ENCODE results near the gene SLC27A5. TPM values are rescaled to one million over a fixed set of nuclear protein-coding genes. Genes with fewer than 3 reads are reported as not detected.
A peak's percentile ranks its signal among the peaks of the same experiment; 100 is the strongest.

SLC27A5 gene
- total and polyA plus RNA-seq, 2 of the 4 experiments (the other 2 are of a cell fraction), result 7.7 to 11.2 TPM

GRCh38 chr19:58560921-58561320, 49.1 kb upstream of the SLC27A5 start:
- H3K23ac ChIP-seq (ENCODE audit: low read depth, low read length), result no peak overlapping the region
- peaks cover 23% of the 10 kb centered on the region for H3K4me1 ChIP-seq (ENCODE audit: control insufficient read depth, insufficient read depth, low read length)
- peak overlapping the region; percentile 30 for H2AK5ac ChIP-seq (ENCODE audit: low read depth, low read length)
- H3K4me2 ChIP-seq (ENCODE audit: low read depth, low read length), result no peak overlapping the region
- peak overlapping the region; percentile 88 for H2AK9ac ChIP-seq (replicated peaks; ENCODE audit: low read depth, low read length, poor library complexity)
- H4K20me1 ChIP-seq (ENCODE audit: insufficient read depth, low read length), result peaks cover 12% of the 10 kb centered on the region
- H3K9me1 ChIP-seq (ENCODE audit: insufficient read depth, low read length), result peaks cover 22% of the 10 kb centered on the region
- intact Hi-C loops (cut with micrococcal nuclease), result no loop called here
- dilution Hi-C loops (cut with HindIII; ENCODE audit: low sequenced_read_pairs, unreplicated experiment), result no loop called here
- TF ChIP-seq RCOR1 (IDR thresholded peaks at IDR 0.05; ENCODE audit: insufficient replicate concordance, low read length) (no peak), CTCF (conservative IDR thresholded peaks at IDR 0.05; ENCODE audit: low read depth, low read length) (no peak), BHLHE40 (IDR thresholded peaks at IDR 0.05; ENCODE audit: low read depth, low read length) (no peak), USF2 (IDR thresholded peaks at IDR 0.05; ENCODE audit: low read depth, low read length) (no peak), MXI1 (IDR thresholded peaks at IDR 0.05; ENCODE audit: borderline replicate concordance, low read depth, low read length) (no peak), SMC3 (IDR thresholded peaks at IDR 0.05; ENCODE audit: low read depth, low read length) (no peak), RFX5 (IDR thresholded peaks at IDR 0.05; ENCODE audit: low read depth, low read length) (no peak), RAD21 (IDR thresholded peaks at IDR 0.05; ENCODE audit: low read length) (no peak), MAFK (IDR thresholded peaks at IDR 0.05; ENCODE audit: low read depth, low read length) (no peak), FOS (IDR thresholded peaks at IDR 0.05; ENCODE audit: low read depth, low read length) (no peak), MAZ (IDR thresholded peaks at IDR 0.05; ENCODE audit: borderline replicate concordance, low read depth, low read length) (no peak), CEBPB (IDR thresholded peaks at IDR 0.05; ENCODE audit: low read depth, low read length) (no peak), NFE2L2 (IDR thresholded peaks at IDR 0.05; ENCODE audit: low read depth, low read length) (no peak), CHD1 (IDR thresholded peaks at IDR 0.05; ENCODE audit: low read depth, low read length) (no peak), ELK1 (IDR thresholded peaks at IDR 0.05; ENCODE audit: borderline replicate concordance, low read depth, low read length) (no peak), POLR2A (IDR thresholded peaks at IDR 0.05; ENCODE audit: low read depth, low read length) (no peak)
- H3K36me3 ChIP-seq (ENCODE audit: control insufficient read depth, insufficient read depth, low read length), result peaks cover 10% of the 10 kb centered on the region; the same call in 1 of the 2 replicates
- ATAC-seq (ENCODE audit: low read depth) (no peak), DNase-seq (no peak)
- H4K91ac ChIP-seq (ENCODE audit: insufficient read depth, low read depth, low read length), result no peak overlapping the region
- H2BK20ac ChIP-seq (ENCODE audit: low read depth, low read length), result no peak overlapping the region
- H3K79me1 ChIP-seq (ENCODE audit: low read depth in 1 of 2, low read length in 2 of 2), result peaks cover 7 to 38% of the 10 kb centered on the region in 2 experiments
- no peak overlapping the region for H2BK15ac ChIP-seq (ENCODE audit: low read depth, low read length)
- H3K9ac ChIP-seq (ENCODE audit: low read depth, low read length), result no peak overlapping the region
- H3K9me3 ChIP-seq (ENCODE audit: control insufficient read depth, insufficient read depth, low read length), result no peaks in the 10 kb centered on the region
- H3K56ac ChIP-seq (ENCODE audit: extremely low read depth, insufficient read depth, low read length), result no peak overlapping the region
- no peak overlapping the region for H2AFZ ChIP-seq (replicated peaks; ENCODE audit: low read length, poor library complexity)
- no TSS peak for BruUV-seq (replicated peaks)
- H3K14ac ChIP-seq (replicated peaks; ENCODE audit: low read depth, low read length), result no peak overlapping the region
- no peak overlapping the region for H3K4ac ChIP-seq (ENCODE audit: low read depth, low read length)
- ChIA-PET CTCF (no interaction called here), POLR2A (ENCODE audit: unreplicated experiment) (no interaction called here)
- H3K27ac ChIP-seq (ENCODE audit: insufficient read depth, low read length), result no peak overlapping the region
- H3K27me3 ChIP-seq (ENCODE audit: control insufficient read depth, insufficient read depth, low read length), result no peaks in the 10 kb centered on the region
- H4K5ac ChIP-seq (ENCODE audit: low read depth, low read length), result no peak overlapping the region
- no peak overlapping the region for H3K18ac ChIP-seq (ENCODE audit: low read depth, low read length)
- in situ Hi-C loops (cut with MboI; ENCODE audit: low sequenced_read_pairs), result no loop called here
- no peak overlapping the region for H3K4me3 ChIP-seq (ENCODE audit: insufficient read depth, low read depth, low read length)
- H2BK120ac ChIP-seq (ENCODE audit: low read depth, low read length), result no peak overlapping the region
- H4K8ac ChIP-seq (ENCODE audit: low read depth in 2 of 2, low read length in 2 of 2), result no peak overlapping the region
- no peak overlapping the region for H2BK5ac ChIP-seq (ENCODE audit: low read depth, low read length, poor library complexity, severe bottlenecking)
